Right ventricle myocardium inferior (tissue), 1 donor: ENCODE results near the gene PTGR3. TPM values are rescaled to one million over a fixed set of nuclear protein-coding genes. Genes with fewer than 3 reads are reported as not detected.
A peak's percentile ranks its signal among the peaks of the same experiment; 100 is the strongest.

ENCODE experiments used
- ATAC-seq: fragments of 200-7000 bp; cut with Tn5 transposase; one replicate; pipeline ENCODE4 v1.9.1; 2020; ENCODE audit warnings: mild to moderate bottlenecking, moderate library complexity
- DNase-seq: peaks from one replicate; pipeline ENCODE4 v3.0.0; 2021; ENCODE audit errors: missing footprints
- intact Hi-C: fragments of 100-400 bp; cut with DNase I; formaldehyde crosslinking; loops from one replicate; pipeline ENCODE4 v1.11.0; 2022
- total RNA-seq: library from RNA; stranded (reverse); fragmentation: NEBNext Ultra II Directional; extraction: Animal tissue kit (Norgen Biotek cat#: 25700); gene quantifications from one replicate; pipeline ENCODE4 v1.2.1, GENCODE V29; 2021
- donor health status: DM: no; HTN: yes; CAD: no; lungs with severe emphysema.

The PTGR3 gene
- total RNA-seq, 1 donor from 2014 or later, result 71.5 TPM

DNA sequence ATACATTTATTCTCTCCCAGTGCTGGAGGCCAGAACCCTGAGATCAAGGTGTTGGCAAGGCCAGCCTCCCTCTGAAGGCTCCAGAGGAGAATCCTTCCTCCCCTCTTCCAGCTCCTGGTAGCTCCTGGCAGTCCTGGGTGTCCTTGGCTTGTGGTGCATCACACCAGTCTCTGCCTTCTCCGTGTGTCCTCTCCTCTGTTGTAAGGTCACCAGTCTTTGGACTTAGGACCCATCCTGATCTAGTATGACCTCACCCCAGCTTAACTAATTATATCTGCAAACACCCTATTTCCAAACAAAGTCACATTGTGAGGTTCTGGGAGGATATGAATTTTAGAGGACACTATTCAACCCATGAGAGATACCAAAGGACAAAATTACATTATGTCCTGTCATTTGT is 32.8 kb upstream of the PTGR3 start:
- ATAC-seq (no peak), DNase-seq (no peak)
- intact Hi-C loops, result loop anchor here (10.0 kb wide), 1 partner anchor 77 kb away; no protein-coding TSS in a partner anchor

DNA sequence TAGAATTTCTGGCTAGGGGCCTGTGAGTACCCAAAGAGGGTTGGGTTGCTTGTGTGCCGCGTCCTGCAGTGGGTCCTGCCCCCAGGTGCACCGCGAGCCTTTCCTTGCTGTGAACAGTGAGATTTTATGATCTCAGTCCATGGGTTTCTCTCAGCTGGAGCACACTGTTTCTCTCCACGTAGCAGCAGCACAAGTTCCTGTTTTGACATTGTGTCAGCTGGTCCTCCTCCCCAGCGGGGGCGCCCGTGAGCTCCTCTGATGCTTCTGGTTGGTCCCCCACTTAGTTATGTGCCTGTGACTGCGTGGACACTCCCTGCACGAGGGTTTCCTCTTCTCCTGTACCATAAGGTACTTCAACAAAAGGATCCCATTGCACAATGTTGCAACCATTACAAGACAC is 31.5 kb upstream of the PTGR3 start:
- DNase-seq (no peak), ATAC-seq (no peak)
- intact Hi-C loops, result loop anchor here (10.0 kb wide), 1 partner anchor 76 kb away; no protein-coding TSS in a partner anchor

DNA sequence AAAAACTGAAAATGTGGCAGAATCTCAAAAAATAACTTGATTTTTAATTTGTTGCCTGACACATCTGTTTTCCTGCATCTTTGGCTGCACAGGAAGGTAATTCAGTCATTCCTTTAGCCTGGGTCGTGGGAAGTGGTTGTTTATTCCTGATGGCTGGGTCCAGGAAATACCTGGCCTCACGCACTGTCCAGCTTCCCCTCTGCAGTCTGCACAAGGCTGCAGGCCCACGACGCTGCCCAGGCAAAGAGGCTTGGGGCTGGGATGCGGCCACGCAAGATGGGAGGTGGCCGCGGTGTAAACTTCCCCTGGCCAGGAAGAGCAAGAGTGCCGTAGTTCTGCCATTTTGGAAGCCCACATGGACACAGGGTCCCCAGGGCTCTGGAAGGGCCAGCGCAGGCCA is 29.8 kb upstream of the PTGR3 start:
- intact Hi-C loops, result no loop called here
- DNase-seq (no peak), ATAC-seq (no peak)

DNA sequence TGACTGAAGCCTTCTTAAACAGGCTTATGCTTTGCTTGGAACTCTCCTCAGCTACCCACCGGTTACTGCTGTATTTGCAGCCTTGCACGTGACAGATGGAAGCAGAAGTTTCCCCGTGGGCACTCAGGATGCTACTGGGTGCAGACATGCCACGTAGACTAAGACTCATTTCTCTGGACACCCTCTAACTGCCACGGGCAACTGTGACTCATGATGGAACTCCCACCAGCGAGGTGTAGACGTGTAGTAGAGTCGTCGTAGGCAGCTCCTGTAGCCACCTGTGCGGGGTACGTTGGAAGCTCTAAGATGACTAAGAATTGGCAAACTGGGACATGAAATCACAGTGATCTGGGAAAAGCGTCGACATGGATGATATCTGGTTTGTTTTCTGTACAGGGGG is 29.2 kb upstream of the PTGR3 start:
- DNase-seq (no peak), ATAC-seq (no peak)
- intact Hi-C loops, result no loop called here

DNA sequence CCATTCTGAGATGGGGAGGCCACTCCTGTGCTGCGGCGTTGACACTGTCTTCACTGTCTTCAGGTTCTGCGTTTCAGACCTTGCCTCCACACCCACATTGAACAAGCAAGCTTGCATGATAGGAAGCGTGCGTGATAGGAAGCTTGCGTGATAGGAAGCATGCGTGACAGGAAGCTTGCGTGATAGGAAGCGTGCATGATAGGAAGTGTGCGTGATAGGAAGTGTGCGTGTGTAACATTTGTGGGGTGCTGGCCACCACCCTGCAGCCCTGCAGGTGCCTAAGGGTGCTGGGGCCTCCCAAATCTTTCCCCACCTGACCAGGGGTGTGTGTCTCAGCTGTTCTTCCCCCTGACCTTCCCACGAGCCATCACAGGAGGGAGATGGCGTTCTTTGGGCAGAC is 27.0 kb upstream of the PTGR3 start:
- ATAC-seq (no peak), DNase-seq (no peak)
- intact Hi-C loops, result no loop called here

DNA sequence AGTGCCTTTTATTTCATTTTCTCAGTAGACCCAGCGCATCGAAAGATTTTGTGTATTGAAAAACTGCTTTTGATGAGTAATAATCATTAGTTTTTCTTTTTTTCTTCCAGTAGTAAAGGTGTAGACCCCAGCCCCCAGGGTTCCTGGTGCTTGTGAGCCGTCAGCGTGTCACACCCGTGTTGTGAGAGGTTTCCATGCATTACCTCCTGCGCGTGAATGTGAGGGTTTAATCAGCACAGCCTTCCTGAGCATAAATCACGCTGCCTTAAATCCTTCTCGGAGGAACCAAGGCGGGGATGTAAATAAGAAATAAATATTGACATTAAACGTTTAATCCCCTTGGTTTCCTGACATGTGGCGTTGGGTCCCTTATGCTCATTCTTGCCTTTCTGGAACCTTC is 26.0 kb upstream of the PTGR3 start:
- ATAC-seq (no peak), DNase-seq (no peak)
- intact Hi-C loops, result no loop called here

DNA sequence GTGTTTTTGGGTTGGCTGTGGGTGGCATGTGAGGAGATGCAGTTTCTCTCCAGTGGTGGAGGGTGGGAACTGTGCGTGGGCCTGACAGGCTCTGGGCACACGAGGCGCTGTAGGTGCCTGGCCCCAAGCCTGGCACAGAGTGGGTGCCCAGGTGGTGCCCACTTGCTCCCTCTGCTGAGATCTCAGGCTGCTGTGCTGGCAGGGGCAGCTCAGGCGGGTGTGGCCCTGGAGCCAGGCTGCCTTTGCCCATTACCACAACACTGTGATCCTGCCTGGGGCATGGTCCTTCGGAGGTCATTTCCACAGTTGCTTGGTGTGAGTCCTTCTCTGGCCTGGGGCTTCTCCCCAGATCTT is 22.1 kb upstream of the PTGR3 start:
- ATAC-seq (no peak), DNase-seq (no peak)
- intact Hi-C loops, result no loop called here

DNA sequence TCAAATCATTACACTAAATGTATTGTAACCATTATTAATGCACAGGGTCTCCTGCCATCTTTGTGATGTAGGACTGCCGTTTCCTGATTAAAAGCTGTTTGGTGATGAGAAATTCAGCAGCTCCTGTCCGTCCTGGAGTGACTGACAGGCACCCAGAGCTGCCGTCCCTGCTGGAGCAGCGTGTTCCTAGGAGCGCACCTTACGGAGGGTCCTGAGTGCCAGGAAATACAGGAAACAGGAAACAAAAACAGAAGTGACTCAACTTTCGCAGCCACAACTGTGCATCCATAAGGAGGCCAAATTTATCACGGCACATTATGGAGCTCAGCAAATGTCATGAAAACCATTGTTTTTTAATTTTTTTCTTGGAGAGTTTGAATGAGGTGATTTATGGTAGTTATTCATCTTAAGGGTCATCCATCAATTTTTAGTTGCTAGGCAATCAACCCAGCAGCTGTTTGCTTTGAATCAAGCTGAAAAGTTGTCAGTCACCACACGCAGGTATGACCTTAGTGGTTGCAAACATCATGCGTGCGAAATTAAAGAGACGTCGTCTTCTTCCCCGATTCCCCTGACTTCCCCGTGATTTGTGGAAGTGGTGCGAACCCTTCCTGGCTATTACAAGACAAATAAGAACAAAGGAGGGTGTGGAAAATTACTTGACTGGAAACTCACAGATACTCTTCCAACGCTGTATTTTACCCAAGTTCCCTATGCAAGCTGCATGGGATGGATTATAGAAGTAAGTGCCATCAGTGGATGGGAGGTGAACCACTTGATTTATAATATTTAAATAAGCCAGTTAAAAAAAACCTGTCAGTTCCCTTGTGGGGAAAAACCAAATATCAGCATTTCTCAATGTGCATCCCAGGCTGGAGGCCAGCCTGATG is 21.5 kb upstream of the PTGR3 start:
- ATAC-seq, result no peak

DNA sequence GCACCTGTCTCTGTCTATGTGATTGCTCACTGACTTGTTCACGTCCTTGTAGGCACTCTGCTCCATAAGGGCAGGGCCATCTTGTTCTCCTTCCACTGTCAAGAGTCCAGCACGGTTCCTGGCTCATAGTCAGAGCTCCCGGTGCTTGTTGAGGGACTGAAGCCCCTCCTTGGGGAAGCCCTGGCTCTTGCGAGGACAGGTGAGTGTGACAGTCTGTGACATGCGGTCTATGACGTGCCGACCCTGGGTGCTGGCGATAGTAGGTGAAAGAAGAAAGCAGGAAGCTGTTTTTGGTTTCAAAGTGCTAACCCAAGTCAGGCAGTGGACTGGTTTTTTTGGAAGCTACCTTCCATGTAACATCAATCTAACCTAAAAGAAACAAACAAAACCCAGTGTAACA is 20.5 kb upstream of the PTGR3 start:
- DNase-seq (no peak), ATAC-seq (no peak)
- intact Hi-C loops, result no loop called here

More for the DNA sequence above, 21.5 kb upstream of the PTGR3 start:
- DNase-seq, result no peak
- intact Hi-C loops, result no loop called here

DNA sequence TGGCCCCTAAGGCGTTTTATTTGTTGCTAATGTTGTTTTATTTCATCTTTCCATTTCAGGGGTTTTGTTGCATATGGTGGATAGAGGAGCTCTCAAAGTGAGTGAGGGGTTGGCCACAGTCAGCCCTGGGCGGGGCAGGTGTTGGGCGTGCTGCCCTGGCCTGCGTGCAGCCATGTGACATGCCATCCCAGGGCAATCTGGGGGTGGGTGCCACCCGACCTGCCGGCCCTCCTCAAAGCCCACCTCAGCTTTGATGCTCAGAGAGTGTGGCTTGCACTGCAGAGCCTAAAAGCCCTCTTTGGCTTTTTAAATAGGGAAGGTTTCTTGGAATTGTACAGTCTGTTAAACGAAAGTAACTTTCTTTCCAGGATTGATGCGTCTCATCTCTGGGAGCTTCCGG is 20.0 kb upstream of the PTGR3 start:
- ATAC-seq (no peak), DNase-seq (no peak)
- intact Hi-C loops, result no loop called here

DNA sequence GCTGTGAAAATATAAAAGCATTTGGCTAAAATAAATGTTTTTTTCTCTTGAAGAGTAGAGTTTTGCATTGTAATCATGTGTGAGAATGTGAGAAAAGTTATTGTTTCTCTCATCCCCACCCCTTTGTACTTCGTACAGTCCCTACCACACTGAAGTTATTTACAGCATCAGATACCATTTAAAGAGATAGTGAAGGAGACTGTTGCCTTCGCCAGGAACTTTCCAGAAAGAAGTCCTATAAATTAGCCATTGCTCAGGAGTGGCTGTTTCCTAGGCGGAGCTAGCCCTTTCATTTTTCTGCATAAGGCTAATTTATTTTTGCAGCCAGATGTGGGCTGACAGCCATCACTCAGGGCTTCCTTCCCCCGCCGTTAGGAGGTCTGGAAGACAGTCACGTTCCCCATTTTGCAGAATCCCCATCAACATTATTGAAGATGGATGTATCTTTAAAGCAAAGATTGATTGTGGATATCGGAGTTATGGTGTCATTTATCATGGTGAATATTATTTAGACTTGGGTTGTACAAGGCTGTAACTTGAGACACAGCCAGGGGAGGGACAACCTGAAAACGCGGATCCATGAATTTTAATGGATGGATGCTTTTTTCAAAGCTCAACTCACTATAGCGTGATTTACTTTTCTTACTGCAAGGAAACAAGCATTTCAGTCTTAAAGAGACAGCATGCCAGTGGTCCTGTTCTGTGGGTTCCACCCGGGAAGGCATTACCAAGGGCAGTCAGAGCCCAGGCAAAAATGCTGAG is 18.8 kb upstream of the PTGR3 start:
- ATAC-seq (peak; percentile 15), DNase-seq (no peak)
- intact Hi-C loops, result no loop called here

DNA sequence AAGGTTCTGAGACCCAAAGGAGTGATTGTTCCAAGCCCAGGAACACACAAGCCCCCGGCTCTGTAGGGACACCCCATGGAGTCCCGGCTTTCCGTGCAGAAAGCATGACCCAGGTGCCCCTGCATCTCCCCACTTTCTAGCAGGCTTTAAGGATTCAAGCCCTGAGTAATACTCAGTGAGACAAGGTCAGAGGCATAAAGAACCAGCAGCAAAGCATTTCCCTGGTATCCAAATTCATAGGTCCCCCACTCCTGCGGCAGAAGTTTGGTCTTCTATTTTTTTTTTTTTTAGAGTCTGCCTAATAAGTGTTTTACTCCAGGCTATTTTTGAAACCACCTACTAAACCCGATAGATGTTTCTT is 18.0 kb upstream of the PTGR3 start:
- no peak for DNase-seq
- intact Hi-C loops, result no loop called here
- peak; percentile 2 for ATAC-seq

DNA sequence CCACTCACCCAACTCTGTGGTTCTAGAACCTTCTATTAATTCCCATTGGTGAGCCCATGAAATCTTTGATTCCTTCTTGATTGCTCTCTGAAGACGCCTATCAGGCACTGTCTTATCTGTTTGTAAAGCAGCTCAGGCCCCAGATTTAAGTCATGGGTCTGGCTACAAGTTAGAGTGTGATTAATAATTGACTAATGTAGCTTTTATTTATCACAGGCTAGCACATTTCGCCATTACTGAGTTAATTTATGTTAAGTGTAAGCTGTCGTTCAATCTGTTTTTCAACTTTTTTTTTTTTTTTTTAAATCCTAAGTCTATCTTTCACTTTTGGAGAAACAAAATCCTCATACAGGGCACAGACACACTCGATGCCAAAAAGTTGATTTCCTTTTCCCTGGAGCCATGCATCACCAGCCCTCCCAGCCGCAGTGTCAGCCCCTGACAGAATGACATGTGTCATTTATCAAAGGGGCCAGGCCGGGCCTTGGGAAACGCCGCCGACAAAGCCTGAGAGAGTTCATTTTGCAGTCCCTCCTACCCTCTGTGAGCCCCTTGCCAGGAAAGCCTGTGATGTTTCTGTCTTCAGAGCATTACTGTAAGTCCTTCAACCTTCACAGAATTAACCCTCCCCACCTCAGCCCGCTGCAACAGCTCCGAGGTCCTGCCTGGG is 17.5 kb upstream of the PTGR3 start:
- intact Hi-C loops, result no loop called here
- ATAC-seq (peak; percentile 11), DNase-seq (no peak)

DNA sequence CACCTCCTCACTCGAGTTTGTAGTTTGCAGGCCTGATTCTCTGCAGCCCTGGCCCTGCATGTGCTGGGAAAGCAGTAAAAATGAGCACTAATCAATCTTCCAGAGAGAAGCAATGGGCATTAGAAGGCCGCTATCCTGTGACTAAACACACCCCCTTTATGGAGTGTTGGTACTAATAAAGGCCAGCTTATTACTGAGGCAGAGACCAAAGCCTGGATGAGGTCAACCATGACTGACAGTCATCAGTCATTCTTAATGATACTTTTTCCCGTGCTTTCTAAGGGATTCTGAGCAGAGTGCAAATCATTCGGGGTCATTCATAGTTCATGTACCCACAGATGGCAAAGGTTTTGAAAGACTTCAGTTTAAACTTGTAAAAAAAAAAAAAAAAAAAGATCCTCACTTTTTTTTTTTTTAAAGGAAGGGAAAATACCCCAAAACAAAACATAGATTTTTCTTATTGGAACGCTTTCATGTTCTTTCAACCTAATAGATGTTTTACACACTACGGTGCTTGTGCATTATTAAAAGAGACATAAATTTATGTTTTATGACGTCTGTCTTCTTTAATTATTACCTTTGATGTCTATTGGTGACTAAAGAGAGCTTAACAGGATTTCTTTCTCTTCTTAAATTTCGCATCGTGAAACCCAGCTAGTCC is 14.9 kb upstream of the PTGR3 start:
- intact Hi-C loops, result no loop called here
- DNase-seq, result no peak
- no peak for ATAC-seq

DNA sequence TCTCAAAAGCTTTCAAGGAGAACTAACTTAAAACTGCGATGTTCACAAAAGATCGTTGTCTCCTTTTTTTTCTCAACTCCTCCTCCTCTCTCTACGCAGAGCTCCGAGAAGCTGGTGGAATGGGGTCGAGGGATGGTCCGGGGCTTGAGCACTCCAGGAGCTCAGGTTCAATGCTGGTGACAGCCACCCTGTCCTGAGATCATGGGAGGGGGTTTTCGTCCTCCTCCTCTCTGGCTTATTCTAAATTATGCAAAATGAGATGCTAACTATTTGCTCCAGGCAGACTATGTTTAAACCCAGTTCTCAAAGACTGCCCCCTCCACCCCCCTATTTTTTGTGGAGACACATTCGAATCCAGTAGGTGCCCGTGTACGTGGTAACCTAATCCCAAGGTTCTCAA is 13.5 kb upstream of the PTGR3 start:
- DNase-seq (no peak), ATAC-seq (no peak)
- intact Hi-C loops, result no loop called here

DNA sequence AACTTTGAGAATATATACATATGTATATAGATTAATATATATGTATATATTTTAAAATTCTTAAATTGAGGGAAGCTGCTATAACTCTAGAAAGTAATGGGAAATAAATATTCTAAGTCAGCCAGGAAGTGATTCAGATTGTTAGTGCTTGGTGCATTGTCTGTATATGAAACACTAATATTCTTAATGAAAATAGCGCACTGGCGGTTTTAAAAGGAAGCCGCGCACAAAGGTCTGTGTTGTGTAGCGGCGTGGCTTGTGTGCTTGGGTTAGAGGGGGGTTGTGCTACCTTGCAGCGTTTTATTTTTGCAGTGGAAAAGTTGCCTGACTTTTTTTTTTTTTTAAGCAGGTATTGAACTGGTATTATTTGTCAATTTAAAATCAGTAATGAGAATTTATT is 13.0 kb upstream of the PTGR3 start:
- ATAC-seq (no peak), DNase-seq (no peak)
- intact Hi-C loops, result no loop called here

DNA sequence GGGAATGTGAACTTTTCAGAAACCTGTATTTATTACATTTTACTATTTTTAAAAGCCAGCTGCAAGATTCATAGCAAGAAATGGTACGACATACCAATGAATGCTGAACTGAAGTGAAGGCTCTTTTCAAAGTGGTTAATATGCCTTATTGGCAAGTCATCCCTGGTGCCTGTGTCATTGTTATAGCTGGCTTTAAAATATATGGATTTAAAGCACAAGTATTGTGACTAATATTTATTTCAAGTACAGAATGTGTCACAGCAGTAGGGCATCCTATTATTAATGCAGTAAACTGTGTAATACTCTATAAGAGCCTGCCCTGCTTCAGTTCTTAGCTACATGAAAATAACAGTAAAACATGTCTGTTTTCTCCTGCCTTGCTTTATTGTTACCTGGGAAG is 12.5 kb upstream of the PTGR3 start:
- intact Hi-C loops, result no loop called here
- DNase-seq (no peak), ATAC-seq (no peak)

DNA sequence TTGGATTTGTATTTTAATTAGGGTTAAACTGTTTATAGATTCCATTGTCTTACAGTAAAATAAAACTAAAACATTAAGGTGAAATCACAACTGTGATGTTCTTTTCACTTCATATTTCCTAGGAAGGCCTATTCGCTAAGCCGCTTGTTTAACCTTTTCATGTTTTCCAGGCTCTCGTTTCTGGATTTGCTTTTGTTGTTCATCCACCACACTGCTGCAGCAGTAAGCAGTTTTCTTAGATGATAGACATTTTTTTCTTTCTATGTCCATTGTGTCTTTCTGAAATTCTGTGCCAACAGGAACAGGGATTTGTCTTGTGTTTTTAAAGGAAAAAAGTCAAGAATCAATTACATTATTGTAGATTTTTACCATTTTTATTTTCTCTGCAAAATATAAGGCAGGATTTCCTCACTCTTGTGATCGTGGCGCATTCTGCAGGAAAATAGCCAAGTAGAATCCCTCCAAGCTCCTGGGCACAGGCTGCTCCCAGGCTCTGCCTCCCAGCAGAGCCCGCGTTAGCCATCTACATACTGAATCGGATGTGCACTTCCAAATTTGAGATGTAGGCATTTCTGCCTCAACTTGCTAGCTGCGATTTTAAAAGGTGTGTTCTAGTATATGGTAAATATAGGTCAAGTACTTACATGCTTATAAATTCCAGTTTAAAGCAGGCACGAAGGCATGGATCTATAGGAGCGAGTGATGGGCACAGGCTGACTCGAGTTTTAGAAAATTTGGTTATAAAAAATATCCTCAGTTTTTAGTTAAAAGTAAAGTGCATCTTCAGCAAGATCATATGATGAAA is 11.8 kb upstream of the PTGR3 start:
- DNase-seq, result no peak
- ATAC-seq, result no peak
- intact Hi-C loops, result no loop called here
